Ascending aorta (tissue), 2 donors: ENCODE measurements around the gene ZNF678. TPM values are rescaled to one million over a fixed set of nuclear protein-coding genes. Genes with fewer than 3 reads are reported as not detected.

ENCODE experiments used
- DNase-seq, 2 donors: peaks; one replicate each; pipeline ENCODE4 v3.0.0-alpha.2; 2019; ENCODE audit warnings: low spot score in 2 of 2
- H3K27ac ChIP-seq, 2 donors: fragments of 200-600 bp; sonication (generic); one replicate each; pipeline ENCODE4 v1.5.1; 2016 to 2017; ENCODE audit warnings: mild to moderate bottlenecking in 1 of 2
- H3K27me3 ChIP-seq: fragments of 200-600 bp; sonication (generic); one replicate; pipeline ENCODE4 v1.5.1; 2017
- H3K36me3 ChIP-seq, 2 donors: fragments of 200-600 bp; sonication (generic); one replicate each; pipeline ENCODE4 v1.5.1; 2016
- H3K4me1 ChIP-seq, 2 donors: fragments of 200-600 bp; sonication (generic); one replicate each; pipeline ENCODE4 v1.5.1; 2016 to 2017; ENCODE audit warnings: mild to moderate bottlenecking in 1 of 2
- H3K4me3 ChIP-seq, 2 donors: fragments of 200-600 bp; sonication (generic); one replicate each; pipeline ENCODE4 v1.5.1; 2016 to 2017; ENCODE audit warnings: mild to moderate bottlenecking in 1 of 2
- H3K9me3 ChIP-seq, 2 donors: fragments of 200-600 bp; sonication (generic); one replicate each; pipeline ENCODE4 v1.5.1; 2016
- intact Hi-C: fragments of 100-400 bp; cut with DNase I; formaldehyde crosslinking; loops from one replicate; pipeline ENCODE4 v1.15.1; 2023
- total RNA-seq: library from RNA; depleted of rRNA; stranded (reverse); fragments of >200 nt; gene quantifications from one replicate; pipeline ENCODE4 v1.1.0, GENCODE V29; 2016
- TF ChIP-seq, protein P1 (sequence below), 3 experiments: fragments of 200-600 bp in 2 of 3; fragments of 450-650 bp in 1 of 3; sonication (generic) in 2 of 3; IDR thresholded peaks; one replicate each; pipeline ENCODE4 v1.5.1; 2016 to 2019; ENCODE audit warnings: antibody characterized with exemption in 3 of 3, mild to moderate bottlenecking in 1 of 3, moderate library complexity in 1 of 3

Gene ZNF678
- total RNA-seq, 1 donor from 2014 or later: 0.75 TPM

DNA sequence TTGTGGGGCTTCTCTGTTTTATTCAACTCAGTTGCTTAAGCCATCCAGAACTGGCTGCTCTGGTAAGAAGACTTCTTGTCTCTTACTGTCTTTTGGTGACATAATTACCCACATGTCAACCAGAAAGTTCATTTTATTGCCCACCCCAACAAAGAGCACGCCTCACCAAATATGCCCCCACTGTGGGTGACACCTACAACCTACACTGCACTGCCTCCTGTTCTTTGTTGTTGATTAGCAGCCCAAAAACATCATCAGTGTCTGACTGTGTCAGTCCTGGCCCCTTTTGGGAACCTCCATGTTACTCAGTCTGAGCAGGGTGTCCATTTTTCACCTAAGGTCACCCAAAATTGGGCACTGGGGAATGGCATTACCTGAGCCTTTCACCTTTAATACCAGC lies 49.3 kb downstream of the ZNF678 start:
- Histone ChIP-seq H3K4me1 (no peaks in the 10 kb centered on the region), H3K9me3 (peaks cover 0 to 36% of the 10 kb centered on the region in 2 donors), H3K27ac (no peak overlapping the region), H3K36me3 (peaks cover 0 to 36% of the 10 kb centered on the region in 2 donors), H3K27me3 (no peaks in the 10 kb centered on the region), H3K4me3 (no peak overlapping the region)
- TF ChIP-seq, protein P1, sequence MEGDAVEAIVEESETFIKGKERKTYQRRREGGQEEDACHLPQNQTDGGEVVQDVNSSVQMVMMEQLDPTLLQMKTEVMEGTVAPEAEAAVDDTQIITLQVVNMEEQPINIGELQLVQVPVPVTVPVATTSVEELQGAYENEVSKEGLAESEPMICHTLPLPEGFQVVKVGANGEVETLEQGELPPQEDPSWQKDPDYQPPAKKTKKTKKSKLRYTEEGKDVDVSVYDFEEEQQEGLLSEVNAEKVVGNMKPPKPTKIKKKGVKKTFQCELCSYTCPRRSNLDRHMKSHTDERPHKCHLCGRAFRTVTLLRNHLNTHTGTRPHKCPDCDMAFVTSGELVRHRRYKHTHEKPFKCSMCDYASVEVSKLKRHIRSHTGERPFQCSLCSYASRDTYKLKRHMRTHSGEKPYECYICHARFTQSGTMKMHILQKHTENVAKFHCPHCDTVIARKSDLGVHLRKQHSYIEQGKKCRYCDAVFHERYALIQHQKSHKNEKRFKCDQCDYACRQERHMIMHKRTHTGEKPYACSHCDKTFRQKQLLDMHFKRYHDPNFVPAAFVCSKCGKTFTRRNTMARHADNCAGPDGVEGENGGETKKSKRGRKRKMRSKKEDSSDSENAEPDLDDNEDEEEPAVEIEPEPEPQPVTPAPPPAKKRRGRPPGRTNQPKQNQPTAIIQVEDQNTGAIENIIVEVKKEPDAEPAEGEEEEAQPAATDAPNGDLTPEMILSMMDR (IDR thresholded peaks at IDR 0.05): no peak
- intact Hi-C loops: no loop called here
- DNase-seq: no peak

DNA sequence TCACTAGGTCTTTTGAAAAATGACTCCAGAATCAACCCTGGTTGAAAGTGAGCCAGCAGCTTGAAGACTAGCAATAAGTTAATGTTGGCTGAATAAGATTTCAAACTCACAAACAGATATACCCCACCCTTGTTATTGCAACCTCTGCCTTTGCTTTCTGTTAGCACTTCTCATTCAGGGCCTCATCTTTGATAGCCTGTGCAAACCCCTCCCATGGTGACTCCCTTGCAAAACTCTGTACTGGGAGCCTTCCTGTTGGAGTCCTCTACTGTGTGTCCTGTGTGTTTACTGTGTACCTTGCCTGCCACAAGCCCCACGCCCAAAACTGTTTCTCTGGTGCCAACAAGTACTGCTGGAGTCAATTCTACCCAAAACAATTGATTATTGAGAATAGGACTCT lies 50.2 kb downstream of the ZNF678 start:
- intact Hi-C loops: no loop called here
- Histone ChIP-seq H3K27ac (no peak overlapping the region), H3K27me3 (no peaks in the 10 kb centered on the region), H3K4me1 (no peaks in the 10 kb centered on the region), H3K9me3 (peaks cover 0 to 34% of the 10 kb centered on the region in 2 donors), H3K4me3 (no peak overlapping the region), H3K36me3 (peaks cover 0 to 40% of the 10 kb centered on the region in 2 donors)
- no peak for DNase-seq
- TF ChIP-seq, protein P1 (IDR thresholded peaks at IDR 0.05): no peak

DNA sequence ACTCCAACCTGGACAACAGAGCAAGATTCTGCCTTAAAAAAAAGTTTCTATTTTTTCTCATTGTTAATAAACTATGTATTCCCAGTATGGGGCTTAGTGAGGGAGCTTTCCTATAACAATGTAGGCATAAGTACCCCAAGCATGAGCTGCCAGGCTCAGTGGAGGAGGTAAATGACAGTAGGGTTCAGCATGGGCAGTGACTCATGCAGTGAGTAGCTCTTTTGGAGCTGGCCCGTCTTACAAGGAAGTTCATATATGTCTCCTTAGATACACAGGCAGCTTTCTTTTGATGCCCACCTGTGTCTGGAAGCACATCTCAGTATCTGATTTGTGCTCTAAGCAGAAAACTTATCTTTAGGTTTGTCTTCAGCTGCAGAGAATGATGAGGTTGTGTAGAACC lies 57.9 kb downstream of the ZNF678 start:
- H3K27ac ChIP-seq: no peak overlapping the region
- DNase-seq: no peak
- H3K36me3 ChIP-seq: peaks cover 4 to 23% of the 10 kb centered on the region in 2 donors
- H3K9me3 ChIP-seq: peaks cover 0 to 76% of the 10 kb centered on the region in 2 donors
- TF ChIP-seq, protein P1 (IDR thresholded peaks at IDR 0.05): no peak
- no peaks in the 10 kb centered on the region for H3K4me1 ChIP-seq
- H3K27me3 ChIP-seq: no peaks in the 10 kb centered on the region
- H3K4me3 ChIP-seq: no peak overlapping the region
- intact Hi-C loops: no loop called here

DNA sequence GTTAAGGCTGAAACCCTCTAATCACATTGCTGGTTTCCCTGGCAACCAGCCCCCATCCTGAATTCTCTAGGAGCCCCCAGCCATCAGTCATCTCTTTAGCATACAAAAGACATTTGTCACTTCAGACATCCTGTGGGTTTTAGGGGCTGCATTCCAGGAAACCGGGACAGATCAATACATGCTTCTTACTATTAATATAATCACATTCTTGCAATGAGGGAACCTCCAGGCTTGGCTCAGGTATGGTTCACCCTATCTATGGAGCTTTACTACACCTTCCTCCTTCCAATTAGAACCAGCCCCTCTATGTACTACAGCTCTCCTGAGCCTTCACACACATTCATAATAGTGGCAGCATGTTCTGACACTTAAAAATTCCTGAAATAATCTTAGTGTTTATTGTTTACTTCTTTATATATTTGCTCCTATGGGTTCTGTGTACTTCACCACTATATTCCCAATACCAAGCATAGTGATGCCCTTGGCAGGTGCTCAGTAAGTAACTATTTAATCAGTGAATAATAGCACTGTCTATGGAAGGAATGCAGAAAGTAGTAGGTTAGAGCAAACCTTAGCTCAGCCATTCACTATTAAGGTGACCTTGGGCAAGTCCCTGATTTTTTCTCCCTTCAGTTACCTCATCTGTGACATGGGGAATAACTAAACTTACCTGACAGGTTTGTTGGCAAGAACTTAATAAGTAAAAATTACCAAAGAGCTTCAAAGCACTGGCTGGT lies 59.6 kb downstream of the ZNF678 start:
- H3K27ac ChIP-seq: no peak overlapping the region
- H3K4me1 ChIP-seq: no peaks in the 10 kb centered on the region
- peaks cover 4 to 19% of the 10 kb centered on the region in 2 donors for H3K36me3 ChIP-seq
- TF ChIP-seq, protein P1 (IDR thresholded peaks at IDR 0.05): no peak
- no peak overlapping the region for H3K4me3 ChIP-seq
- H3K27me3 ChIP-seq: no peaks in the 10 kb centered on the region
- peaks cover 7 to 75% of the 10 kb centered on the region in 2 donors for H3K9me3 ChIP-seq
- intact Hi-C loops: no loop called here
- no peak for DNase-seq

DNA sequence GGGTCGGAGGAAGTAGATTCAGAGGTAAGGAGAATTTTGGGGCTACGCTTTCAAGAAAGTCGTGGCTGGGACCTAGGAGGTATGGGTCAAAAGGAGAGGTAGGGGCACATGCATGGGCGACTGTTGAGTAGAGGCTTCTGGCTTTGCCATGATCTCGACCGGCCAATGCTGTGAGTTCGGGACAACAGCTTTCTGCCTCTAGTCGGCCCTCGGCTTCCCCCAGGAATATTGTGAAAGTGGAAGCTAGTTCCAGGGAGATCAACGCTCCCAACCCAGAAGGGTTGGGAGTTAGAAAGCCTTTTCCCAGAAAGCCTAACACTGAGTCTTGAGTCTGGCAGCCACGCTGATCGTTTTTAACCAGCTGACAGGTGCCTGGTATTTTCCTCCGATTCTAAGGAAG lies 69.0 kb downstream of the ZNF678 start:
- peaks cover 53 to 85% of the 10 kb centered on the region in 2 donors for H3K9me3 ChIP-seq

More for the DNA sequence above, 69.0 kb downstream of the ZNF678 start:
- Histone ChIP-seq H3K4me1 (no peaks in the 10 kb centered on the region), H3K4me3 (no peak overlapping the region), H3K27me3 (no peaks in the 10 kb centered on the region), H3K27ac (no peak overlapping the region), H3K36me3 (peaks cover 0 to 14% of the 10 kb centered on the region in 2 donors)
- DNase-seq: no peak
- intact Hi-C loops: no loop called here
- TF ChIP-seq, protein P1 (IDR thresholded peaks at IDR 0.05): no peak
